Measurements from ENCODE around the gene PLPPR5. TPM values are rescaled to one million over a fixed set of nuclear protein-coding genes. Genes with fewer than 3 reads are reported as not detected.
"Not testable (repeated sequence)": the region's sequence is repeated elsewhere in the genome, so short reads cannot be mapped to it uniquely, and the experiment has no call there.

PLPPR5 gene, protein sequence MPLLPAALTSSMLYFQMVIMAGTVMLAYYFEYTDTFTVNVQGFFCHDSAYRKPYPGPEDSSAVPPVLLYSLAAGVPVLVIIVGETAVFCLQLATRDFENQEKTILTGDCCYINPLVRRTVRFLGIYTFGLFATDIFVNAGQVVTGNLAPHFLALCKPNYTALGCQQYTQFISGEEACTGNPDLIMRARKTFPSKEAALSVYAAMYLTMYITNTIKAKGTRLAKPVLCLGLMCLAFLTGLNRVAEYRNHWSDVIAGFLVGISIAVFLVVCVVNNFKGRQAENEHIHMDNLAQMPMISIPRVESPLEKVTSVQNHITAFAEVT
- under 1 TPM in 3 of 4 donors, not detected in 1; 0.06 to 0.27 (median 0.09) TPM for polyA plus RNA-seq
- long read RNA-seq, donor 1 = 0 reads
- long read RNA-seq, donor 2, full-length matches to known transcripts = 1 of 1 reads
- long read RNA-seq, donor 2, partial matches to known transcripts = 0 of 1 reads
- long read RNA-seq, donor 2, other reads (novel, unspliced or antisense) = 0 of 1 reads
- long read RNA-seq, donor 3, full-length matches to known transcripts = 2 of 2 reads
- long read RNA-seq, donor 3, partial matches to known transcripts = 0 of 2 reads
- long read RNA-seq, donor 3, other reads (novel, unspliced or antisense) = 0 of 2 reads
- long read RNA-seq, donor 4 = 0 reads
- long read RNA-seq, donor 5 = 0 reads
- long read RNA-seq, donor 6, partial matches to known transcripts = 0 of 1 reads
- long read RNA-seq, donor 6, other reads (novel, unspliced or antisense) = 0 of 1 reads
- long read RNA-seq, donor 7 = 0 reads
- long read RNA-seq, donor 8, full-length matches to known transcripts = 1 of 1 reads
- long read RNA-seq, donor 8, partial matches to known transcripts = 0 of 1 reads
- long read RNA-seq, donor 8, other reads (novel, unspliced or antisense) = 0 of 1 reads
- long read RNA-seq, donor 9 = 0 reads
- long read RNA-seq, donor 10, full-length matches to known transcripts = 6 of 6 reads
- long read RNA-seq, donor 10, partial matches to known transcripts = 0 of 6 reads
- long read RNA-seq, donor 10, other reads (novel, unspliced or antisense) = 0 of 6 reads

GRCh38 chr1:99004861-99005442 lies at the start of gene PLPPR5:
TSS of gene PLPPR5 (minus strand) at chr1:99004861. CDS start at chr1:99004671, 190 bp downstream.
- Histone ChIP-seq H3K4me3 (ENCODE audit: low read depth in 1 of 3, low read length in 3 of 3) (peak within 1 kb of the TSS; percentile 5 to 30 (median 29)), H3K9me3 (ENCODE audit: control insufficient read depth in 2 of 2, insufficient read depth in 1 of 2, low read depth in 1 of 2, low read length in 1 of 2) (no peaks in the 10 kb centered on the region), H3K27ac (ENCODE audit: low read depth in 1 of 3, low read length in 2 of 3) (no peak within 1 kb of the TSS), H3K27me3 (ENCODE audit: control insufficient read depth in 3 of 3, insufficient read depth in 3 of 3, low read length in 3 of 3) (peaks cover 5 to 32% (median 15%) of the 10 kb centered on the region in 3 donors), H3K36me3 (ENCODE audit: control insufficient read depth in 3 of 3, insufficient read depth in 2 of 3, low read depth in 1 of 3, low read length in 3 of 3) (no peaks in the 10 kb centered on the region), H3K4me1 (ENCODE audit: control insufficient read depth in 3 of 3, insufficient read depth in 2 of 3, low read depth in 1 of 3, low read length in 2 of 3) (peaks cover 0 to 3% (median 0%) of the 10 kb centered on the region in 3 donors)
- WGBS, 3 donors = 2 to 11% (median 4%) methylated on average over 34 to 56 of the region's 56 CpGs
- DNase-seq = peak in 1 of 2 donors; percentile 6
- no peak for FAIRE-seq

GRCh38 chr1:99051611-99052283 lies 47.1 kb upstream of the PLPPR5 start:
- no peak for FAIRE-seq
- H3K9me3 ChIP-seq (ENCODE audit: control insufficient read depth in 2 of 2, insufficient read depth in 1 of 2, low read depth in 1 of 2, low read length in 1 of 2) = peaks cover 0 to 6% of the 10 kb centered on the region in 2 donors
- H3K36me3 ChIP-seq (ENCODE audit: control insufficient read depth in 3 of 3, insufficient read depth in 2 of 3, low read depth in 1 of 3, low read length in 3 of 3) = no peaks in the 10 kb centered on the region
- H3K27me3 ChIP-seq (ENCODE audit: control insufficient read depth in 3 of 3, insufficient read depth in 3 of 3, low read length in 3 of 3) = no peaks in the 10 kb centered on the region
- no peak for DNase-seq
- no peak overlapping the region for H3K4me3 ChIP-seq (ENCODE audit: low read depth in 1 of 3, low read length in 3 of 3)
- H3K4me1 ChIP-seq (ENCODE audit: control insufficient read depth in 3 of 3, insufficient read depth in 2 of 3, low read depth in 1 of 3, low read length in 2 of 3) = no peaks in the 10 kb centered on the region
- 80 to 87% (median 81%) methylated on average over 10 of the region's 10 CpGs for WGBS, 3 donors
- no peak overlapping the region for H3K27ac ChIP-seq (ENCODE audit: low read depth in 1 of 3, low read length in 2 of 3)

- no peak for DNase-seq
- FAIRE-seq = no peak
- H3K4me3 ChIP-seq (ENCODE audit: low read depth in 1 of 3, low read length in 3 of 3) = no peak overlapping the region
- H3K27ac ChIP-seq (ENCODE audit: low read depth in 1 of 3, low read length in 2 of 3) = no peak overlapping the region
- peaks cover 0 to 6% of the 10 kb centered on the region in 2 donors for H3K9me3 ChIP-seq (ENCODE audit: control insufficient read depth in 2 of 2, insufficient read depth in 1 of 2, low read depth in 1 of 2, low read length in 1 of 2)
- no peaks in the 10 kb centered on the region for H3K27me3 ChIP-seq (ENCODE audit: control insufficient read depth in 3 of 3, insufficient read depth in 3 of 3, low read length in 3 of 3)
- WGBS, 3 donors = 67 to 84% (median 77%) methylated on average over 3 of the region's 3 CpGs
- H3K36me3 ChIP-seq (ENCODE audit: control insufficient read depth in 3 of 3, insufficient read depth in 2 of 3, low read depth in 1 of 3, low read length in 3 of 3) = no peaks in the 10 kb centered on the region
- H3K4me1 ChIP-seq (ENCODE audit: control insufficient read depth in 3 of 3, insufficient read depth in 2 of 3, low read depth in 1 of 3, low read length in 2 of 3) = no peaks in the 10 kb centered on the region
These were observed 45.1 kb upstream of the PLPPR5 start for GRCh38 chr1:99049745-99050144.

- 48 to 63% (median 54%) methylated on average over 5 of the region's 5 CpGs for WGBS, 3 donors
- H3K36me3 ChIP-seq (ENCODE audit: control insufficient read depth in 3 of 3, insufficient read depth in 2 of 3, low read depth in 1 of 3, low read length in 3 of 3); H3K27me3 ChIP-seq (ENCODE audit: control insufficient read depth in 3 of 3, insufficient read depth in 3 of 3, low read length in 3 of 3); H3K27ac ChIP-seq (ENCODE audit: low read depth in 1 of 3, low read length in 2 of 3); H3K4me3 ChIP-seq (ENCODE audit: low read depth in 1 of 3, low read length in 3 of 3); H3K4me1 ChIP-seq (ENCODE audit: control insufficient read depth in 3 of 3, insufficient read depth in 2 of 3, low read depth in 1 of 3, low read length in 2 of 3); DNase-seq; FAIRE-seq: not testable (repeated sequence)
- H3K9me3 ChIP-seq (ENCODE audit: control insufficient read depth in 2 of 2, insufficient read depth in 1 of 2, low read depth in 1 of 2, low read length in 1 of 2) = peaks cover 0 to 27% of the 10 kb centered on the region in 2 donors
These were observed 32.1 kb upstream of the PLPPR5 start for GRCh38 chr1:99036746-99037145.

DNA sequence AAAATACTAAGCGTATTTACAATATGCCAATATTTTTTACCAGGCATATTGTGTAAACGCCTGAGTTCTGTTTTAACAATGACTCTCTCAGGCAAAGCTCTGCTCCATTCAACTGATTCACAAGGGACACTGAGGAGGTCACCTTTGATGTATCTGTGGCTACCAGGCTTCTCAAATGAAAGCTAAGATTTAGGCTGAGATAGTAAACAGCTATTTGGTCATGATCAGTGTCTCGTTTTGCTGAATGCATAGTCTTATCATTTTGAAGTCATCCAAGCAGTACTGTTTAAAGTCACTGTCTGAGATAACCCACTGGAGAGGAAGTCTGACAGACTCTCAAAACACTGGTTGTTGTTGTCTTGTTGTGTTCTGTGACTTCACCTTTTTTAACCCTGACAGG lies 13.7 kb upstream of the PLPPR5 start:
- DNase-seq (no peak), FAIRE-seq (no peak)
- Histone ChIP-seq H3K27me3 (ENCODE audit: control insufficient read depth in 3 of 3, insufficient read depth in 3 of 3, low read length in 3 of 3) (no peaks in the 10 kb centered on the region), H3K9me3 (ENCODE audit: control insufficient read depth in 2 of 2, insufficient read depth in 1 of 2, low read depth in 1 of 2, low read length in 1 of 2) (no peaks in the 10 kb centered on the region), H3K4me3 (ENCODE audit: low read depth in 1 of 3, low read length in 3 of 3) (no peak overlapping the region), H3K27ac (ENCODE audit: low read depth in 1 of 3, low read length in 2 of 3) (no peak overlapping the region), H3K4me1 (ENCODE audit: control insufficient read depth in 3 of 3, insufficient read depth in 2 of 3, low read depth in 1 of 3, low read length in 2 of 3) (no peaks in the 10 kb centered on the region), H3K36me3 (ENCODE audit: control insufficient read depth in 3 of 3, insufficient read depth in 2 of 3, low read depth in 1 of 3, low read length in 3 of 3) (no peaks in the 10 kb centered on the region)
- WGBS, 3 donors = 36 to 53% (median 48%) methylated on average over 3 of the region's 3 CpGs

DNA sequence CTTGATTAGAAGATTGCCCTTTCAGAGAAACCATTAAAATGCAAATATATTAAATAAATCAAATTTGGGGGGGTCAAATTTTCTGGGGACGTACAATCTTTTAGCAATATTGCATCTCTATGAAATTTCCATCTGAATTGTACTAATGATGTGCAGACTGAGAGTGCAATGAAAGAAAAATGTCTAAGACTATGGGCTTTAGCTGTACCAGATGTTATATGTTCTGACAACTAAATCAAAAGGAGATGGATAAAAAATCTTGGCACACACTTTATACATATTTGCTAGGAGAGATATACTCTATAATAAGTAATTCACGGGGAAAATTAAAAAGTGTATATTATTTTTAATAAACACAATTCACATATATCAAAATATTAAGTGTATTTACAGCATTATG lies 13.0 kb upstream of the PLPPR5 start:
- Histone ChIP-seq H3K27ac (ENCODE audit: low read depth in 1 of 3, low read length in 2 of 3) (no peak overlapping the region), H3K36me3 (ENCODE audit: control insufficient read depth in 3 of 3, insufficient read depth in 2 of 3, low read depth in 1 of 3, low read length in 3 of 3) (no peaks in the 10 kb centered on the region), H3K9me3 (ENCODE audit: control insufficient read depth in 2 of 2, insufficient read depth in 1 of 2, low read depth in 1 of 2, low read length in 1 of 2) (no peaks in the 10 kb centered on the region), H3K4me3 (ENCODE audit: low read depth in 1 of 3, low read length in 3 of 3) (no peak overlapping the region), H3K4me1 (ENCODE audit: control insufficient read depth in 3 of 3, insufficient read depth in 2 of 3, low read depth in 1 of 3, low read length in 2 of 3) (no peaks in the 10 kb centered on the region), H3K27me3 (ENCODE audit: control insufficient read depth in 3 of 3, insufficient read depth in 3 of 3, low read length in 3 of 3) (no peaks in the 10 kb centered on the region)
- no peak for DNase-seq
- WGBS, 3 donors = 62 to 72% (median 71%) methylated on average over 2 of the region's 2 CpGs
- FAIRE-seq = no peak

- no peaks in the 10 kb centered on the region for H3K36me3 ChIP-seq (ENCODE audit: control insufficient read depth in 3 of 3, insufficient read depth in 2 of 3, low read depth in 1 of 3, low read length in 3 of 3)
- DNase-seq (no peak), FAIRE-seq (no peak)
- no peaks in the 10 kb centered on the region for H3K9me3 ChIP-seq (ENCODE audit: control insufficient read depth in 2 of 2, insufficient read depth in 1 of 2, low read depth in 1 of 2, low read length in 1 of 2)
- H3K27me3 ChIP-seq (ENCODE audit: control insufficient read depth in 3 of 3, insufficient read depth in 3 of 3, low read length in 3 of 3) = peaks cover 0 to 10% (median under 1%) of the 10 kb centered on the region in 3 donors
- no peak overlapping the region for H3K27ac ChIP-seq (ENCODE audit: low read depth in 1 of 3, low read length in 2 of 3)
- WGBS, 3 donors = 44 to 66% (median 64%) methylated on average over 2 of the region's 2 CpGs
- no peak overlapping the region for H3K4me3 ChIP-seq (ENCODE audit: low read depth in 1 of 3, low read length in 3 of 3)
- H3K4me1 ChIP-seq (ENCODE audit: control insufficient read depth in 3 of 3, insufficient read depth in 2 of 3, low read depth in 1 of 3, low read length in 2 of 3) = no peaks in the 10 kb centered on the region
These were observed 6.0 kb upstream of the PLPPR5 start for GRCh38 chr1:99010679-99011078.
